Immature natural killer cell (primary cell): ENCODE data around the gene NRXN3. TPM values are rescaled to one million over a fixed set of nuclear protein-coding genes. Genes with fewer than 3 reads are reported as not detected.

Experiments used
- DNase-seq, 3 donors: peaks; one replicate each; pipeline ENCODE4 v3.0.0; 2022; ENCODE audit warnings: mixed read lengths in 1 of 3
- H3K27ac Mint-ChIP-seq, 6 donors: one replicate each; pipeline ENCODE4 v1.8.0; 2020; ENCODE audit warnings: mixed read lengths in 6 of 6, mild to moderate bottlenecking in 5 of 6, inconsistent platforms in 4 of 6, moderate library complexity in 3 of 6
- H3K27me3 Mint-ChIP-seq, 3 donors: one replicate each; pipeline ENCODE4 v1.8.0; 2020 to 2021; ENCODE audit warnings: low read depth in 3 of 3, mild to moderate bottlenecking in 3 of 3, mixed read lengths in 3 of 3, moderate library complexity in 3 of 3, inconsistent platforms in 1 of 3
- H3K36me3 Mint-ChIP-seq, 3 donors: one replicate each; pipeline ENCODE4 v1.8.0; 2020; ENCODE audit warnings: mixed read lengths in 3 of 3, inconsistent platforms in 2 of 3, mild to moderate bottlenecking in 2 of 3
- H3K4me1 Mint-ChIP-seq, 2 donors: one replicate each; pipeline ENCODE4 v1.8.0; 2020; ENCODE audit warnings: inconsistent platforms in 2 of 2, mild to moderate bottlenecking in 2 of 2, mixed read lengths in 2 of 2, moderate library complexity in 1 of 2
- H3K4me3 Mint-ChIP-seq, 5 donors: one replicate each; pipeline ENCODE4 v1.8.0; 2020; ENCODE audit warnings: mild to moderate bottlenecking in 5 of 5, mixed read lengths in 5 of 5, inconsistent platforms in 3 of 5, moderate library complexity in 3 of 5
- H3K9me3 Mint-ChIP-seq, 6 donors: one replicate each; pipeline ENCODE4 v1.8.0; 2020; ENCODE audit warnings: mild to moderate bottlenecking in 6 of 6, mixed read lengths in 6 of 6, inconsistent platforms in 4 of 6, moderate library complexity in 3 of 6
- polyA plus RNA-seq, 3 donors: library from polyadenylated mRNA; unstranded; fragments of 300-500 nt; fragmentation: Illumina TruSeq; gene quantifications; one replicate each; pipeline ENCODE4 v1.2.3, GENCODE V29; 2021

The NRXN3 gene
- polyA plus RNA-seq, 3 donors from 2014 or later: not detected

DNA sequence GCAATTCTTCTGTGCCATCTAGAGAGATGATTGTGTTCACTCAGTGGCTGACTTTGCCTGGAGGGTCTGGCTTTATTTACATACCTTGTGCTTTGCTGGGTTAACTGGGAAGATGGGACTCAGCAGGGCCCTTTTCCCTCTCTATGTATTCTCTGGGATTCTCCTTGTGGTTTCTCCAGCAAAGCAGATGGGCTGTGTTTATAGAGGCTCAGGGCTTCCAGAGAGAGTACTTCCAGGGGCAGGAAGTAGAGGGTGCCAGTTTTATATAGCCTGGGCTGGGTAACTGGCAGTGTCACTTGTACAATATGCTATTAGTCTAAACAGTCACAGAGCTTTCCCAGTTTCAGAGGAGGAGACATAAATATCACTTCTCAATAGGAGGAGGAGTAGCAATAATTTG, 1531.2 kb downstream of the NRXN3 start:
- Mint-ChIP-seq H3K27me3 (no peaks in the 10 kb centered on the region), H3K36me3 (no peaks in the 10 kb centered on the region), H3K4me3 (no peak overlapping the region), H3K4me1 (no peaks in the 10 kb centered on the region), H3K27ac (no peak overlapping the region), H3K9me3 (peaks cover 0 to 19% (median 9%) of the 10 kb centered on the region in 6 donors)
- no peak for DNase-seq

DNA sequence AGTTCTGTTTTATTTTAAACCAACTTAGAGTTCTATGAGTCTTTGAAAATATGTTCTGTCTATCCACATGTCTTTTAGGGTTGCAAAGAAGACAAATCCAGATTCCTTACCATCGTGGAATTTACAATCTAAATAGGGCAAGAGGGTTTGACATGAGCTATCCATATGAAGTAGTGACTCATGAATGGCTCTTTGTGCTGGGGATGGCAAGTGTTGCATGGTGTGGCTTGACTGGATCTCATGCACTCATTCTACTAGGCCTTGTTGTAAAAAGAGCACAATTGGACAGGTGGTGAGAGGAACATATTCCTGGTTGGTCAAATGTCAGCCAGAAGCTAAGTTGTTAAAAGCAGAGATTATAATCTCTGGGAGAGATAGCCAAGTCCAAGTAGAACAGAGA, 1532.0 kb downstream of the NRXN3 start:
- Mint-ChIP-seq H3K4me3 (no peak overlapping the region), H3K9me3 (peaks cover 0 to 16% (median 10%) of the 10 kb centered on the region in 6 donors)

DNA sequence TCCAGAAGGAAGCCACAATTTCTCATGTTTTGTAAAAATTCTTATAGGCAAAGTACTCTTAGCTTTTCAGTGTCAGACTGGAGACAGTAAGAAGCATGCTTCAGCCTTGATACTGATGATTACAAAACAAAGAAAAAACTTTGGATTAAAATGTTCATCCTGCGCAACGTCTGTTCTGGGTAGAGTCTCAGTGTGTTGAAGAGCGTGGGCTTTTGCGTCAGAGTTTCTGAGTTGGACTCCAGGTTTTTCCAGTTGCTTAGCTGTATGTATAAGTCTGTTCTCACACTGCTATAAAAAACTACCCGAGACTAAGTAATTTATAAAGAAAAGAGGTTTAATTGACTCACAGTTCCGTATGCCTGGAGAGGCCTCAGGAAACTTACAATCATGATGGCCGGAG, 1533.0 kb downstream of the NRXN3 start:
- Mint-ChIP-seq H3K27ac (no peak overlapping the region), H3K4me3 (no peak overlapping the region), H3K9me3 (peaks cover 0 to 12% (median 6%) of the 10 kb centered on the region in 6 donors), H3K4me1 (no peaks in the 10 kb centered on the region), H3K36me3 (no peaks in the 10 kb centered on the region), H3K27me3 (peaks cover 0 to 2% (median 0%) of the 10 kb centered on the region in 3 donors)
- no peak for DNase-seq

More for the DNA sequence above, 1532.0 kb downstream of the NRXN3 start:
- peaks cover 0 to 2% (median 0%) of the 10 kb centered on the region in 3 donors for H3K27me3 Mint-ChIP-seq
- no peaks in the 10 kb centered on the region for H3K4me1 Mint-ChIP-seq
- no peak overlapping the region for H3K27ac Mint-ChIP-seq
- DNase-seq: no peak
- no peaks in the 10 kb centered on the region for H3K36me3 Mint-ChIP-seq

DNA sequence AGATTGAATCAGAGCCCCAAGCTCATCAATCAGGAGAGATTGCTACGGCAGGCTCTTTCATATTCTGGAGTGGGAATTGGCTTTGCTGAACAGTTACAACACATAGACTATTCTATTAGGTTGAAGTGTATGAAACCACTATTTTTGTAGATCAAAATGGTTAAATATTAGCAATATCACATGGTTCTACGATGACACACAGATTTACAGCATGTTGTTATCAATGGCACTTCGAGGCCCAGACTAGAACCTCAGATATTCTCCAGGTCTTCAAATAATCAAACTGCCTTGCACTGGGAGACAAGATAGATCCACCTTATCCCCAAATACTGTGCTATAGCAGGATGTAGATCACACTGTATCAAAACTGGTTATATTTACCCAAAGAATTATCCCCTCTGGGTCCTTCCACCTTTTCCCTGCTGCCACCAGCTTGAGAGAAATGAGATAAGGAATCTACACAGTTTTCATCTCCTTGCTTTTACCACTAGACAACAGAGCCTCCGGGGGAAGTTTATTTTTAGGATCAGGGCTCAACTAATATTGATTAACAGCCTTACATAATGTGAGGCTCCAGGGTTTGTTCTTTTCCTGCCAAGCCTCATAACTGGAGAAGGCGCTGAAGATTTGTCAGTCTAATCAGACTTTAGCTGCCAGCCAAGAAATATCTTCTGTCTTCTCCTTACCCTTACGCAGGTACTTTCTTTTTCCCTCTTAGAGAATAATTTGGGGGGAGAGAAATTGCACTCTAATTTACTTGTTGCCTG, 1534.1 kb downstream of the NRXN3 start:
- Mint-ChIP-seq H3K4me3 (no peak overlapping the region), H3K27me3 (peaks cover 0 to 2% (median 0%) of the 10 kb centered on the region in 3 donors), H3K4me1 (no peaks in the 10 kb centered on the region), H3K9me3 (peaks cover 0 to 12% (median 5%) of the 10 kb centered on the region in 6 donors), H3K27ac (no peak overlapping the region), H3K36me3 (no peaks in the 10 kb centered on the region)
- DNase-seq: no peak

DNA sequence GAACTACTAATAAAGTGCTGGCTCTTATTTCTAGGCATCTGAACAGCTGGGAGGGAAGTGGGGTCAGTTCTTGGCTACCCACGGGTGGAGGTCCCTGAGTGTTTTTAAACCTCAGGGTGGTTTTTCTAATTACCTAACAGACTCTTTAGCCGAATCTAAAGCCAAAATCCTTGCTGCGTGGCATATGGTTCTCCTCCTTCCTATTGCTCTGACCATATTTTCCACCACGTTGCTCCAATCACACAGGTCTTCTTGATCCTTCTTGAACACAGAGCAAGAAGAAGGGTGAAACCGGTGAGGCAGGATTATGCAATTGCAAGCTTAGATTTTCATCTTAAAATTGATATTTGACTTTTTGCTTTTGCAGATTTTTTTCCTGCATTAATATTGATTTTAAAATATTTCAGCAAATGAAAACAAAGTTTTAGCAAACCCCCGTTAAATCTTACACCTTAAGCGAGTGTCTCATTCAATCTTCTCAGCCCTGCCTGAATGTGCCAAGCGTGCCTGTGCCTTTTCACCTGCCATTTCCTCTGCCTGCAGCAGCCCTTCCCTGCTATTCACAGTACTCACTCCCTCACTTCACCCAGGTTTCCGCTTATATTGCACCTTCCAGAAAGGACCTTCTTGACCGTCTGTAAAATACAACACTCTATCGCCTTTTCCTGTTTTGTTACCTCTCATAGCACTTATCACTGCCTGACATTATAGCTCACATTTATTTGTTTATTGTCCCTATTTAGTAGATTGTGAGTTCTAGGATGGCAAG, 1535.1 kb downstream of the NRXN3 start:
- Mint-ChIP-seq H3K4me1 (no peaks in the 10 kb centered on the region), H3K9me3 (peaks cover 0 to 12% (median 4%) of the 10 kb centered on the region in 6 donors), H3K27ac (no peak overlapping the region), H3K4me3 (no peak overlapping the region), H3K27me3 (peaks cover 0 to 2% (median 0%) of the 10 kb centered on the region in 3 donors), H3K36me3 (no peaks in the 10 kb centered on the region)
- DNase-seq: no peak

DNA sequence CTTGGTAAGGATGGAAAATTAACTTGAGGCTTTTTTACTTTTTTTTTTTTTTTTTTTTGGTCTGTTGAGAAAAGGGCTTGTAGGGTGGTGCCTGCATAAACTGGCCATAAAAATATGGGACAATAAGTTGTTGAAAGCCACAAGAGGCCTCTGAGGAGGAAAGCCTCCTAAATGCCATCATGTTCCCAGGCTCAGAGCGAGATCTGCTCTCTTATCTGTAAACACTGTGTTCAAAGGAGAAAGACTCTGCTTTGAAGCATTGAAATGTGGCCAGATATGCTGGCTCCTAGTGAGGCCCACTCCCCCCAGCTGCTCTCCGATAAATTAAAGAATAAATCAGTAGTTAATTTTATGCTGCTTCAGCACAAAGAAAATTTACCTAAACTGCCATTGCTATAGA, 1536.2 kb downstream of the NRXN3 start:
- no peak for DNase-seq
- H3K4me1 Mint-ChIP-seq: no peaks in the 10 kb centered on the region

DNA sequence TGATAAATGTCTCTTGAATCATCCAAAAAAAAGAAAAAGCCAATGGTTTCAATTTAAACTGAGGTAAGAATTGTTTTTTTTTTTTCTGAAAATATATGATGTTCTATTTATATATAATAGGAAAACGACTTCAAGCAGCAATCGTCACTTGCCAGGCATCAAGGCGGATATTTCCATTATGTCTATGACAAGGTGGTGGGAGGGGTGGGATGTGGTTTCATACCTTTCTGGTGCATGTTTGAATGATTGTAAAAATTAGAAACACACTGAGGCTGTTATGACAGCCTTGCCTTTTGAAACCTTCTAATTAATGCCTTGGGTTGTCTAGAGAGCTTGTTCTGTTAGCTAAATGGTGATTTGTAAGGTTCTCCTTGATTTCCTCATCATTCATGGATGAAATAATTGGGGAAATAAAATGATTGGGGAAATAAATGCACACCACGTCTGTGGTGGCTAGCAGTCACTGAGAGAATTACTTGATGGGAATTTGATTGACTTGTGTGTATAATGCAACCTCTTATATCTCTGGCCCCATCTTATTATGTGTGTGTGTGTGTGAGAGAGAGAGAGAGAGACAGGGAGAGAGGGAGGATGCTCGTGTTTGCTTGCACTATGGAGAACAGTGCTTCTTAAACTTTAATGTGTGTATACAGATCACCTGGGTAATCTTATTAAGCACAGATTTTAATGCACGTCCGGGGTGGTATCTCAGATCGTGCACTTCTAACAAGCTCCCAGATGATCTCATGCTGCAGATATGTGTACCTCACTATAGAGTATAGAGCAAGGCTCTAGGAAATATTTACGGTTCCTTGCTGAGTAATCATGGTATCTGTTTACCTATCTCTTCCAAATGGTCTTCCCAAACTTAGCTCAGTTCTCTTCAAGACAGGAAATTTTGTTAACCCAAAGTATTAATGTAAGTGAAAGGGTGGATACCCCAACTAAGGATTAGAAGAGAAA, 1538.5 kb downstream of the NRXN3 start:
- H3K4me1 Mint-ChIP-seq: no peaks in the 10 kb centered on the region
- no peak overlapping the region for H3K27ac Mint-ChIP-seq
- no peak overlapping the region for H3K4me3 Mint-ChIP-seq
- H3K36me3 Mint-ChIP-seq: no peaks in the 10 kb centered on the region
- H3K9me3 Mint-ChIP-seq: peaks cover 0 to 11% (median 5%) of the 10 kb centered on the region in 6 donors
- H3K27me3 Mint-ChIP-seq: peaks cover 0 to 2% (median 0%) of the 10 kb centered on the region in 3 donors
- DNase-seq: no peak

More for the DNA sequence above, 1536.2 kb downstream of the NRXN3 start:
- Mint-ChIP-seq H3K27me3 (peaks cover 0 to 2% (median 0%) of the 10 kb centered on the region in 3 donors), H3K27ac (no peak overlapping the region), H3K9me3 (peaks cover 0 to 12% (median 4%) of the 10 kb centered on the region in 6 donors), H3K36me3 (no peaks in the 10 kb centered on the region), H3K4me3 (no peak overlapping the region)

DNA sequence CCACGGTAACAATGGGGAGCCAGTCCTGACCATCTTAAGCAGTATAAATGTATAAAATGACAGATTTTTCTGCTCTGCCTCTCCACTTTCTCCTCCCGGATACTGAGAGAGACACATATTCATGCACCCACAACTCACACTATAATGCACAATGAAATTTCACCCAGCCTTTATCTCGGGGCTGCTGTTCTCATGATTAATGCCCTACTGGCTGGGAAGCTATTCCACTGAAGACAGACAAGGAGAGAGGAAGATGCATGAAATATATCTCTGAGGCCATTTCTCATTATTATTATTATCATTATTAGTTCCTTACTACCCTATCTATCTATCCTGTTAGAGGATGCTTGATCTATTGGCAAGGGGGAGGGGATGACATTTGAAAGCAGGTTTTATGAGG, 1539.4 kb downstream of the NRXN3 start:
- no peaks in the 10 kb centered on the region for H3K4me1 Mint-ChIP-seq
- DNase-seq: no peak
- H3K9me3 Mint-ChIP-seq: peaks cover 0 to 11% (median 5%) of the 10 kb centered on the region in 6 donors
- no peaks in the 10 kb centered on the region for H3K36me3 Mint-ChIP-seq
- no peak overlapping the region for H3K27ac Mint-ChIP-seq
- no peak overlapping the region for H3K4me3 Mint-ChIP-seq
- H3K27me3 Mint-ChIP-seq: peaks cover 0 to 2% (median 0%) of the 10 kb centered on the region in 3 donors

DNA sequence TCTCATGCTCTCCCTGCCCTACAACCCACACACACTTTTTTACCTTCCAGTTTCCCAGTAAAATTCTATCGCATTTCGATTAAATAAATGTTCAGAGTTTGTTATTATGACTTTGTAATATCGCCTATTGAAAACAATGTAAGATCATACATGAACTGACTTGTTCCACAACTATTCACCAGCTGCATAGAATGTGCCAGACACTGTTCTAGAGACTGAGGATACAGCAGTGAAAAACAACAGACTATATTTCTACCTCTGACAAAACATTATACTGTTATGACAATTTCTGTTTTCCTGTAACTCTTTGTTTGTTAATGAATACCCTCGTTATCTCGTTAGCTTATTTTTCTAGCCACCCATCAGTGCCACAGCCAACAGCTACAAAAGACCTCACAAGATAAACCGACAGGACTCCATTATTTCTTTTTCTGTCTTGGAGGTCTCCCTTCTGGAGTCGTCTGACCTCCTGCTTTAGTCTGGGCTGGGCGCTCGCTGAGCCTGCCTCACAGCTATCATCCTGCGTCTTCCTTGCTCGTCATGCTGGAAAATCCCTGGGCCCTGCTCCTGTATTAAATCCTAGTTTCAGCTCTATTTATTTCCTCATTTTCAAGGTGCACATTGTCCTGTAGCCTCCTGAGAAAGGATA, 1542.3 kb downstream of the NRXN3 start:
- H3K27ac Mint-ChIP-seq: no peak overlapping the region
- H3K4me3 Mint-ChIP-seq: no peak overlapping the region
- H3K36me3 Mint-ChIP-seq: no peaks in the 10 kb centered on the region
- DNase-seq: no peak
- H3K4me1 Mint-ChIP-seq: no peaks in the 10 kb centered on the region
- H3K9me3 Mint-ChIP-seq: peaks cover 0 to 11% (median 3%) of the 10 kb centered on the region in 6 donors
- H3K27me3 Mint-ChIP-seq: peaks cover 0 to 2% (median 0%) of the 10 kb centered on the region in 3 donors

DNA sequence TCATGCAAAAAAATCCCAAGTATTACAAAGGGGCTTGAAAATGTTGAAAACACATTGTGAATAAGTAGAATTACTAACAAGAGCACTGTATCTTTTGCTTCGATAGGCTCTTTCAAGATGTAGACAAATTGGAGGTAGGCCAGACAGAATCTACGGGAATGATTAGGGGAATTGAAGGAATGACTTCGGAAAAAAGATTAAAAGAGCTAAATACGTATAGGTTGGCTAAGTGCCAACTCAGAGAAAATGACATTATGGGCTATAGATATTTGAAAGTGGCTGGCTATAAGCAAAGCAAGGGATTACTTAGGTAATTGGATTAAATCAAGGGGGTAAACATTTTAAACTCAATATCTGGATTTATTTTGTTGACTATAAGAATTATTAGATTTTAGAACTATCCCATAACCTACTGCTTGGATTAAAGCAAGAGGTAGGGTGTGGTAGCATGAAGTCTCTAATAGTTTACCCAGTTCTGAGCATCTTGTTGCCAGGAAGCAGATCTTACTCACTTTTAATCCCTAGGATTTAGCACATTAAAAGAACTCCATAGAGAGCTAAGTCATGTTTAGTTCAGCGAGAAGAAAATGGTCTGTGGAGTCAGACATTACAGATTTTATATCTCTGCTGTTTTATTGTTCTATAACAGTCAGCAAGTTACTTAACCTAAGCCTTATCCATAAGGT, 1551.4 kb downstream of the NRXN3 start:
- Mint-ChIP-seq H3K27me3 (peaks cover 0 to 2% (median 0%) of the 10 kb centered on the region in 3 donors), H3K4me3 (no peak overlapping the region), H3K4me1 (no peaks in the 10 kb centered on the region), H3K36me3 (no peaks in the 10 kb centered on the region), H3K9me3 (peaks cover 0 to 10% (median 4%) of the 10 kb centered on the region in 6 donors), H3K27ac (no peak overlapping the region)
- no peak for DNase-seq

DNA sequence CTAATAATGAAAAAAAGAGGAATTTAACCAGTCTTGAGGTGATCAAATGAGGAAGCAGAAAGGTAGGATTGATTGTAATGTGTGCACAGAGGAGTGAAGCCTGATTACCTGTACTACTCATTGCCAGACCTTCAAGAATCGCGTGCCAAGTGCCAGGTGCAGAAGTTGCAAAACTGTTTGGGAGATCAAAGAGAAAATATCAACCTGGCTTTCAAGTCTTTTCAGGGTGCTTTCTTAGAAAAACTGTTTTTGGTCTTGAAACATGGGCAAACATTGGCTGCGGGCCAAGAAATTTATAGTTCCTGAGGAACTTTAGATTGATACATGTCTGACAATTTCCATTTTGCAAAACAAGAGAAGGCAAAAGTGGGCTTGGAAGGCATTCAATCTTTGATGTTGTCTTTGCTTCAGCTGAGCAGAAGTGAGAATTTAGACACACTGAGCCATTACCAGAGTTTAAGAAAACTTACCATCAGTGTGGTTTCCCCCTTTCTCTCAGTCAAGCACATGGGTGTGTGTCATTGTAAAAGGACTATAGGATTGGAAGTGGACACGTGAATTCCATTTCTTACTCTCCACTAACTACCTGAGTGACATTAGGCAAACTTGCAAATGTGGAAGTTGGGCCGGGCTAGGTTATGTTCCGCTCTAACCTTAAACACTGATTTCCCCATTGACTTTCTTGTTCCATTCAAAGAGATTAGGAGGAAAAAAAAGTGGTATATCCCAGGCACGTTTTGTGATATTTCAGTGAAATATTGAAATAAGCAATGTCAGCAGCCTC, 1555.0 kb downstream of the NRXN3 start:
- H3K36me3 Mint-ChIP-seq: no peaks in the 10 kb centered on the region
- no peak overlapping the region for H3K4me3 Mint-ChIP-seq
- no peak overlapping the region for H3K27ac Mint-ChIP-seq
- no peaks in the 10 kb centered on the region for H3K4me1 Mint-ChIP-seq
- peaks cover 0 to 23% (median 7%) of the 10 kb centered on the region in 6 donors for H3K9me3 Mint-ChIP-seq
- H3K27me3 Mint-ChIP-seq: peaks cover 0 to 2% (median 0%) of the 10 kb centered on the region in 3 donors
- DNase-seq: no peak

DNA sequence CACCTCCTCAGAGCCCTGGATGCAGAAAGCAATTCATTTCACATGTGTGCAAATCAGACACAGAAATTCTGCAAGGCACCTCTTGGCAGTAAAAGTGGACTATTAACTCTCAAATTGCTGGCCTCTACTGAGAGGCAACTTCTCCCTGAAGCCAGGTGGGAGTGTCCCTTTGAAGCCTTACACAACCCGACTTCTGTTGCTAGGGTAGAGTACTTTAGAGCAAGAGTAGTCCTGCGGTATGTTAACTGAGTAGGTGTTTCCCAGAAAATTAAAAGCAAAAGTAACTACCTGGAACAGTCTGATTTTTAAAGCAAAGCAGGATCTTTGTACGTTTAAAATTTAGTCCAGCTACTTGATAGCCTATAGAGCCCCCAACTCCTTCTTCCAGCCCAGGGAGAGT, 1557.7 kb downstream of the NRXN3 start:
- H3K27ac Mint-ChIP-seq: no peak overlapping the region
- peaks cover 0 to 2% (median 0%) of the 10 kb centered on the region in 3 donors for H3K27me3 Mint-ChIP-seq

More for the DNA sequence above, 1557.7 kb downstream of the NRXN3 start:
- Mint-ChIP-seq H3K9me3 (peaks cover 0 to 23% (median 6%) of the 10 kb centered on the region in 6 donors), H3K36me3 (no peaks in the 10 kb centered on the region), H3K4me1 (peaks cover 9 to 10% of the 10 kb centered on the region in 2 donors), H3K4me3 (no peak overlapping the region)
- DNase-seq: no peak
